Right ventricle myocardium superior (tissue), 1 donor: ENCODE measurements around the gene ZNF567. TPM values are rescaled to one million over a fixed set of nuclear protein-coding genes. Genes with fewer than 3 reads are reported as not detected.
"Not testable (repeated sequence)": the region's sequence is repeated elsewhere in the genome, so short reads cannot be mapped to it uniquely, and the experiment has no call there.

Source experiments
- ATAC-seq: fragments of 200-7000 bp; cut with Tn5 transposase; one replicate; pipeline ENCODE4 v1.9.1; 2020; ENCODE audit warnings: mild to moderate bottlenecking; ENCODE audit not compliant: poor library complexity
- DNase-seq: peaks from one replicate; pipeline ENCODE4 v3.0.0-alpha.2; 2020
- intact Hi-C: fragments of 100-400 bp; cut with DNase I; formaldehyde crosslinking; loops from one replicate; pipeline ENCODE4 v1.11.2; 2022
- total RNA-seq: library from RNA; stranded (reverse); fragmentation: NEBNext Ultra II Directional; extraction: Animal tissue kit (Norgen Biotek cat#: 25700); gene quantifications from one replicate; pipeline ENCODE4 v1.2.1, GENCODE V29; 2021
- donor health status: DM: no; HTN: yes; CAD: no; lungs with severe emphysema.

The ZNF567 gene
- total RNA-seq, 1 donor from 2014 or later = 3.1 TPM

DNA sequence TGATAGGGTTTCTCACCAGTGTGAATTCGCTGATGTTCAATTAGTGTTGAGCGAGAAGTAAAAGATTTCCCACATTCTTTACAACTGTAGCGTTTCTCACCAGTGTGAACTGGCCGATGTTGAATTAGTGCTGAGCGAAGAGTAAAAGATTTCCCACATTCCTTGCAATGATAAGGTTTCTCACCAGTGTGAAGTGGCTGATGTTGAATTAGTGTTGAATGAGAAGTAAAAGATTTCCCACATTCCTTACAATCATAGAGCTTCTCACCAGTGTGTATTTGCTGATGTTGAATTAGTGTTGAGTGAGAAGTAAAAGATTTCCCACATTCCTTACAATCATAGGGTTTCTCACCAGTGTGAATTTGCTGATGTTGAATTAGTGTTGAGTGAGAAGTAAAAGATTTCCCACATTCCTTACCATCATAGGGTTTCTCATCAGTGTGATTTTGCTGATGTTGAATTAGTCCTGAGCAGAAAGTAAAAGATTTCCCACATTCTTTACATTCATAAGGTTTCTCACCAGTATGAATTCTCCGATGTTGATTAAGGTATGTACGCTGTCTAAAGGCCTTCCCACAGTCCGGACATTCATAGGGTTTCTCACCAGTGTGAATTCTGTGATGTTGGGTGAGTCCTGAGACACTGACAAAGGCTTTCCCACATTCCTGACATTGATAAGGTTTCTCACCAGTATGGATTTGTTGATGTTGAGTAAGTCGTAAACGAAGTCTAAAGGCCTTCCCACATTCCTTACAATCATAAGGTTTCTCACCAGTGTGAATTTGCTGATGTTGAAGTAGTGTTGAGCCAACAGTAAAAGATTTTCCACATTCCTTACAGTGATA is 61.2 kb downstream of the ZNF567 start:
- DNase-seq (no peak), ATAC-seq (no peak)
- intact Hi-C loops = no loop called here

DNA sequence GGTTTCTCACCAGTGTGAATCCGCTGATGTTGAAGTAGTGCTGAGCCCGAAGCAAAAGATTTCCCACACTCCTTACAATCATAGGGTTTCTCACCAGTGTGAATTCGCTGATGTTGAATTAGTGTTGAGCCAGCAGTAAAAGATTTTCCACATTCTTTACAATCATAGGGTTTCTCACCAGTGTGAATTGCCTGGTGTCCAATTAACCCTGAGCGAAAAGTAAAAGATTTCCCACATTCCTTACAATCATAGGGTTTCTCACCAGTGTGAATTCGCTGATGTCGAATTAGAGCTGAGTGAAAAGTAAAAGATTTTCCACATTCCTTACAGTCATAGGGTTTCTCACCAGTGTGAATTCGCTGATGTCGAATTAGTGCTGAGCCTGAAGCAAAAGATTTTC is 62.2 kb downstream of the ZNF567 start:
- ATAC-seq, intact Hi-C loops, DNase-seq: not testable (repeated sequence)

DNA sequence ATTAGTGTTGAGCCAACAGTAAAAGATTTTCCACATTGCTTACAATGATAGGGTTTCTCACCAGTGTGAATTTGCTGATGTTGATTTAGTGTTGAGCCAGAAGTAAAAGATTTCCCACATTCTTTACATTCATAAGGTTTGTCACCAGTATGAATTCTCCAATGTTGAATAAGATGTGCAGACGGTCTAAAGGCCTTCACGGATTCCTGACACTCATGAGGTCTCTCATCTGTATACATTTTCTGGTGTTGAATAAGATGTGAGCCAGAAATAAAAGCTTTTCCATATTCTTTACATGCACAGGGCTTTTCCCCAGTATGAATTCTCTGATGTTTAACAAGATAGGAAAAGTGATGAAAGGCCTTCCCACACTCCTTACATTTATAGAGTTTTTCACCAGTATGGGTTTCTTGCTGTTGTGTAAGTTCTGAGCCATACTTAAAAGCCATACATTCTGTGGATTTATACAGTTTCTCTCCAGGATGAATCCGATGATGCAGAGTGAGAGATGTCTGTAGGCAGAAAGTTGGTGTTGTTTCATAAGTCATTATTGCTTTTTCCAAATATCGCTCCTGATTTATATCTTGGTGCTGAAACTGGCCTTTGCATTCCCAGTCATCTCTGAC is 62.8 kb downstream of the ZNF567 start:
- ATAC-seq (no peak), DNase-seq (no peak)
- intact Hi-C loops = no loop called here

Other genes with a start within 250 kb of the ZNF567 start
- 10.9 TPM for gene ZNF566, start 198.1 kb upstream of the ZNF567 start, total RNA-seq
- gene ZNF260, start 159.3 kb upstream of the ZNF567 start, total RNA-seq = 7.6 TPM
- 13.4 TPM for gene ZNF529, start 114.3 kb upstream of the ZNF567 start, total RNA-seq
- 19.1 TPM for gene ZNF382, start 82.3 kb upstream of the ZNF567 start, total RNA-seq
- gene ZNF461, start 20.8 kb upstream of the ZNF567 start, total RNA-seq = 5.6 TPM
- gene ZNF850, start 85.2 kb downstream of the ZNF567 start, total RNA-seq = 3.7 TPM
- 9.8 TPM for gene ZNF790, start 150.8 kb downstream of the ZNF567 start, total RNA-seq
- 2.4 TPM for gene ZNF345, start 163.3 kb downstream of the ZNF567 start, total RNA-seq
- 1.8 TPM for gene ZNF829, start 228.7 kb downstream of the ZNF567 start, total RNA-seq
- gene ZNF568, start 228.7 kb downstream of the ZNF567 start, total RNA-seq = 7.2 TPM